ENCODE measurements around the gene SIRPD. TPM values are rescaled to one million over a fixed set of nuclear protein-coding genes. Genes with fewer than 3 reads are reported as not detected.

Gene SIRPD
- total and polyA plus RNA-seq, 2 of the 8 experiments (the other 6 are each of a cell fraction or from before 2014, with no cell fraction given) = not detected

- 0 out of 4 replicates have a peak, but pooled peaks of 1 of the 2 experiments have one; percentile 11 for TF ChIP-seq RAD21 (IDR thresholded peaks at IDR 0.05 in 1 of 2, conservative IDR thresholded peaks at IDR 0.05 in 1 of 2; ENCODE audit: low read depth in 2 of 2, low read length in 2 of 2)
Measured at GRCh38 chr20:1555952-1556351, 1.6 kb downstream of the SIRPD start (continued).

Measured in H1 (cell line).